ENCODE data around the gene AIFM1. TPM values are rescaled to one million over a fixed set of nuclear protein-coding genes. Genes with fewer than 3 reads are reported as not detected.

The AIFM1 gene
- polyA plus RNA-seq, 2 of the 4 experiments (the other 2 are of a cell fraction): 90.2 to 103 TPM

DNA sequence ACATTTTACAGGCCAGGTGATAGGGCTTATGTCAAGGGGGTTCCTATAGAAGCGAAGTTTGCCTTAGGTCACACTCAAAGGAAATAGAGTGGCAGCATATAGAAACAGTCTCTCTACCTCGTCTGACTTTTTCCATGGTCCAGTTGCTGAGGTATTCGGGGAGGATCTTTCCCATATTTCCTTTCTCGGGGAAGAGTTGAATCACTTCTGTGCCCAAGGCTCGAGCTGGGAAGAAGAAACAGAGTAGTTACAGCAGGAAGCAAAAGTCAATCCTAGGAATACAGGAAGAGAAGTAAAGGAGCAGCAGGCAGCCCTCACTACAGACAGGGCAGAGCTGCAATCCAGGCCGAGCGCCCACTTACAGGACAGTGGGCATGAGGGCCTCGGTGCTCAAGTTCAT, 28.7 kb downstream of the AIFM1 start:
- POLR2A ChIA-PET: no interaction called here
- no peak overlapping the region for H3K4me3 ChIP-seq
- no peak overlapping the region for H3K4me2 ChIP-seq
- ATAC-seq (no peak), FAIRE-seq (no peak), DNase-seq (ENCODE audit: low read depth in 1 of 2, low spot score in 1 of 2) (no peak)
- WGBS (ENCODE audit: missing lambda C conversion rate): 97% methylated on average over 8 of the region's 8 CpGs
- no peak for TF ChIP-seq TP53 (CRISPR knock-in tag; IDR thresholded peaks at IDR 0.05)
- TF ChIP-seq HOXB5 (CRISPR knock-in tag; IDR thresholded peaks at IDR 0.05): no peak
- no peak for TF ChIP-seq JUNB (IDR thresholded peaks at IDR 0.05)
- no peak for TF ChIP-seq CBX2 (IDR thresholded peaks at IDR 0.05; ENCODE audit: borderline replicate concordance, low read depth)
- no peak for TF ChIP-seq BCL3 (IDR thresholded peaks at IDR 0.05)
- no peak for TF ChIP-seq TFCP2L1 (CRISPR knock-in tag; IDR thresholded peaks at IDR 0.05)
- TF ChIP-seq HES2 (IDR thresholded peaks at IDR 0.05): no peak
- no peak for TF ChIP-seq HOXA7 (CRISPR knock-in tag; IDR thresholded peaks at IDR 0.05)
- no peak for TF ChIP-seq ESRRA (IDR thresholded peaks at IDR 0.05; ENCODE audit: borderline replicate concordance, low read length)
- no peak for TF ChIP-seq ELK1 (IDR thresholded peaks at IDR 0.05; ENCODE audit: low read depth, low read length)
- no peak for TF ChIP-seq CHD4 (IDR thresholded peaks at IDR 0.05; ENCODE audit: borderline replicate concordance)
- TF ChIP-seq POLR2A (IDR thresholded peaks at IDR 0.05; ENCODE audit: low read length): no peak
- TF ChIP-seq MYC (IDR thresholded peaks at IDR 0.05; ENCODE audit: borderline replicate concordance, low read length): no peak
- no peak for TF ChIP-seq EHF (CRISPR knock-in tag; IDR thresholded peaks at IDR 0.05)
- no peak for TF ChIP-seq FOSB (CRISPR knock-in tag; IDR thresholded peaks at IDR 0.05)
- TF ChIP-seq RFX5 (IDR thresholded peaks at IDR 0.05): no peak
- TF ChIP-seq USF2 (IDR thresholded peaks at IDR 0.05): no peak
- TF ChIP-seq NPAS2 (CRISPR knock-in tag; IDR thresholded peaks at IDR 0.05; ENCODE audit: borderline replicate concordance): no peak
- TF ChIP-seq JUN (IDR thresholded peaks at IDR 0.05): no peak
- no peak for TF ChIP-seq ZFP36 (IDR thresholded peaks at IDR 0.05; ENCODE audit: borderline replicate concordance, partially characterized antibody)
- CTCF ChIA-PET: interaction anchor here (1.8 to 2.7 kb wide), 2 partner anchors 16 to 56 kb away, joined by 8 to 10 read pairs; no protein-coding TSS in a partner anchor
- H3K4me1 ChIP-seq: no peaks in the 10 kb centered on the region
- no peaks in the 10 kb centered on the region for H3K9me3 ChIP-seq
- no peak overlapping the region for H3K27ac ChIP-seq

DNA sequence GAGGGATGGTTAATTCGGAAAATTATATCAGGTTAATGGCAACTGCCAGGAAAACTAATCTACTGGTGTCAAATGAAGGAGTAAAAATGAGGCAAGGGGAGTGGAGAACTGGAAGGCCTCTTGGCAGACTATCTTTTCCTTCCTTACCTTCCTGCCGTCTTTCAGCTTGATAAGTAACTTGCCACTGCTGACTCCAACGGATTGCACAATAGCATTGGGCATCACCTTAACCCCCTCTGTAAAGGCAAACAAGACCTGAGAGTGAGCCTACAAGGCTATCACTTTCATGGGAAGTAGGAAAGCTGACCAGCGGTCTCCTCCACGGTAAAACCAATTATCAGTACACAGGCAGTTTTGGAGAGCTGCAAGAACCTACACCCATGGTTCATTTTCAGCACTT, 29.1 kb downstream of the AIFM1 start:
- CTCF ChIA-PET: interaction anchor here (1.8 to 2.7 kb wide), 2 partner anchors 15 to 56 kb away, joined by 8 to 10 read pairs; no protein-coding TSS in a partner anchor
- TF ChIP-seq HES2 (IDR thresholded peaks at IDR 0.05): no peak
- TF ChIP-seq CEBPB (IDR thresholded peaks at IDR 0.05): 0 out of 4 replicates have a peak, but pooled peaks of 1 of the 2 experiments have one; percentile 17
- ATAC-seq: no peak

DNA sequence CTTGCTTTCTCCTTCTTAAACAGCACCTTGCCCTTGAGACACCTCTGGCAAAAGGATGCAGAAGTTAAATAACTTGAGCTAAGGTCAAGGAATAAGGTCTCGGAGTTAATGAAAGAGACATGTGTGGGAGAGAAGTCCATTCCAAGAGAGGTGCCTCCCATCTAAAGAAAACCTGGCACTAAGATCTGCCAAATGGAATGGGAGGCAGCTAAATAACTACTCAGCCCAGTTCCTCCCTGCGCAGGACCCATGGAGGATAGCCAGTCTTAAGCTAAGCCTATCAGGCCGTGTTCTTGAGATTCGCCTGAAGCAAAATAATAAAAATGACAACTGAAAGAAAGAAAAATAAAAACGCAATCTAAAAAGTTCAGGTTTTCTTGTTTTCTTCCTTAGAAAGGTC, 34.7 kb downstream of the AIFM1 start:
- WGBS (ENCODE audit: missing lambda C conversion rate): 98% methylated on average over 5 of the region's 5 CpGs
- H3K9me3 ChIP-seq: no peaks in the 10 kb centered on the region
- POLR2A ChIA-PET: no interaction called here
- no peaks in the 10 kb centered on the region for H3K4me1 ChIP-seq
- no peak overlapping the region for H3K4me3 ChIP-seq
- DNase-seq (ENCODE audit: low read depth in 1 of 2, low spot score in 1 of 2) (no peak), FAIRE-seq (no peak), ATAC-seq (no peak)
- H3K4me2 ChIP-seq: no peak overlapping the region
- CTCF ChIA-PET: interaction anchor here (1.8 kb wide), 1 partner anchor 9 kb away, joined by 7 read pairs; no protein-coding TSS in a partner anchor
- H3K27ac ChIP-seq: no peak overlapping the region
- TF ChIP-seq PHF8 (IDR thresholded peaks at IDR 0.05; ENCODE audit: borderline replicate concordance, low read depth): no peak
- TF ChIP-seq ZFP36 (IDR thresholded peaks at IDR 0.05; ENCODE audit: borderline replicate concordance, partially characterized antibody): no peak
- no peak for TF ChIP-seq BCL3 (IDR thresholded peaks at IDR 0.05)
- no peak for TF ChIP-seq POLR2AphosphoS2 (conservative IDR thresholded peaks at IDR 0.05; ENCODE audit: low read length)
- no peak for TF ChIP-seq FOSL2 (IDR thresholded peaks at IDR 0.05)
- no peak for TF ChIP-seq FOSL2 (CRISPR knock-in tag; IDR thresholded peaks at IDR 0.05)
- no peak for TF ChIP-seq ZNF302 (CRISPR knock-in tag; IDR thresholded peaks at IDR 0.05)
- TF ChIP-seq GATA3 (IDR thresholded peaks at IDR 0.05; ENCODE audit: borderline replicate concordance): no peak
- TF ChIP-seq ZC3H11A (IDR thresholded peaks at IDR 0.05): no peak
- TF ChIP-seq USF2 (IDR thresholded peaks at IDR 0.05): no peak
- no peak for TF ChIP-seq RARB (CRISPR knock-in tag; IDR thresholded peaks at IDR 0.05)
- no peak for TF ChIP-seq POLR2A (IDR thresholded peaks at IDR 0.05; ENCODE audit: low read length)
- TF ChIP-seq BHLHE40 (IDR thresholded peaks at IDR 0.05; ENCODE audit: low read depth, low read length): no peak
- no peak for TF ChIP-seq HOXA7 (CRISPR knock-in tag; IDR thresholded peaks at IDR 0.05)

More for the DNA sequence above, 29.1 kb downstream of the AIFM1 start:
- H3K27ac ChIP-seq: no peak overlapping the region
- H3K4me1 ChIP-seq: no peaks in the 10 kb centered on the region
- FAIRE-seq (no peak), DNase-seq (ENCODE audit: low read depth in 1 of 2, low spot score in 1 of 2) (no peak)
- no peaks in the 10 kb centered on the region for H3K9me3 ChIP-seq
- POLR2A ChIA-PET: no interaction called here
- H3K4me3 ChIP-seq: no peak overlapping the region
- H3K4me2 ChIP-seq: no peak overlapping the region
- 78% methylated on average over 5 of the region's 5 CpGs for WGBS (ENCODE audit: missing lambda C conversion rate)

Data from A549 (cell line).